ENCODE results near the gene CHFR.
"Not testable (repeated sequence)": the region's sequence is repeated elsewhere in the genome, so short reads cannot be mapped to it uniquely, and the experiment has no call there.

CHFR gene

DNA sequence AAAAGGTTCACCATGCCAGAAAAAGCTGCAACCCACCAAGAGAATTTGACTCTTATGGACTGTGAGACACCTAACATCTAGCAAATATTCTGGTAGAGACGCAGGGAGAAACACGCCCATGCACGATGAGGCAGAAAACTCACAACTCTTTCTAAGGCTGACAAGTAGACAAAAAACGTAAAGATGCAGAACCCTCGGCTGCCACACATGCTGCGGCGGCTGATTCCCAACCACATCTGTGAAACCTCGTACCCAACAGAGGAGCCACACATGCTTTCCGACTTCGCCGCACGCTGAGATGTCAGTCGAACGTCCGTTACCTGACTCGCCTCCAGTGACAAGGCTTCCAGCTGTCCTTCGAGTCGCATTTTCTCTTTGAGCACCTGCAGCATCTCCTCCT, 80.5 kb downstream of the CHFR start:
- no peak for DNase-seq

DNA sequence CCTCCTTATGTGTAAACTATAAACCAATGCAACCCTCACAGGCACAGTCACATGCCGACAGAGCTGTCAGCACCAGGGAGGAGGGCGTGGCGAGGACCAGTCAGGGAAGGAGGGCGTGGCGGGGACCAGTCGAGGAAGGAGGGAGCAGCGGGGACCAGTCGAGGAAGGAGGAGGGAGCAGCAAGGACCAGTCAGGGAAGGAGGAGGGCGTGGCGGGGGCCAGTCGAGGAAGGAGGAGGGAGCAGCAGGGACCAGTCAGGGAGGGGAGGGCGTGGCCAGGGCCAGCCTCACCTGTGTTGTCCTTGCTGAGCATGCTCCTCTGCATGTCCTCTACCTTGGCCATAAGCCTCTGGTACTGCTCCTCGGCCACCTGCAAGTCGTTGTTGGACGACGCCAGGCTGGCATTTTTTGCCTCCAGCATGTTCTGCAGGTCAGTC, 83.0 kb downstream of the CHFR start:
- no peak for DNase-seq

DNA sequence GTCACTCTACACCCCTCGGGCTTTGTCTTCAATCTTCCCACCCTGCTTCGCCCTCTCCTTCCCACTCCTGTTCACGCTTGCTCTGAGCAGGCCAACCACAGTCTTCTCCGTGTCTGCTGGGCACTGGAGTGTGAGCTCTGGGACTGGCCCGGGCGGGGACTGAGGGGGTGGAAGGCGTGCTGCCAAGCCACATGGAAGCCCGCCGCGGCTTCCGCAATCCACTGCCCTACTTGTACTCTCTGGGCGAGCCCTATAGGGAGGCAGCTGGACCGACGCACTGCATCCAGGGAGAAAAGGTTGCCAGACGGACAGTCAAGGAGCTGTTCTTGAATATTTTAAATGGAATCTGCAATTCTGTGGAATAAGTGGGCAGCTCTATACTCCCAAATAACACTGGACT, 83.5 kb downstream of the CHFR start:
- DNase-seq = no peak

DNA sequence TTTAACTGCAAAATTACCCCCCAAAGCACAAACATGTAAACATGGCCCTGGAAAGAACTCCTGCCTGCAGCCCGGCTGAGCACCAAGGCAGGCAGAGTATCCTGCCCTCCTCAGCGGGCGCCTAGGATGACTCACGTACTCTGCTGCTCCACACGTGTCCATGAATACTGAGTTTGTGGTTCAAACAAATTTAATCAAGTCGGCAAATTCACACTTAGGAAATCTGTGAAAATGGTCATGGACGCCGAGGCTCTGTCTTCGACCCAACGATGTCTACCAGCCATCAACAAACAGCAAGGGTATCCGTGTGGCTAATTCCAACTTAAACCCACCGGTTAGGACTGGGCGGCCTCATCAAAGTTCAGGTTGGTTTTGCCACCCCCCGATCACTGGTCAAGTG, 84.3 kb downstream of the CHFR start:
- DNase-seq = no peak

DNA sequence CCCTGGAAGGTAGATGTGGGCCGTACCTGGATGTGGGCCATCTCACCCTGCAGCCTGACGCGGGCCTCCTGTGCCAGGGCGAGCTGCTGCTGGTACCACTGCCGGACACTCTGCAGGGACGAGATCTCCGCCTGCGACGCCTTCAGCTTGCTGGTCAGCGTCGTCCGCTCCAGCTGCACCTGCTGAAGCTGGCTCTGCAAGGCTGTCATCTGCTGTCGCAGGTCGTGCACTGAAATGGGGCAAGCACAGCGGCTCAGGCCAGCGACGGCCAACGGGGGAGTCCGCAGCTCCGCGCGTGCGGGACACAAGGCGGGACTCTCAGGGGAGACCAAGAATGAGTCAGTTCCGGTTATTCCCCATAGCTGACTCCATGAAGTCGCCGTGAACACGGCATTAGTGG, 85.7 kb downstream of the CHFR start:
- DNase-seq = no peak

- DNase-seq = no peak
Measured at GRCh38 chr12:132798836-132799235, 88.6 kb downstream of the CHFR start.

DNA sequence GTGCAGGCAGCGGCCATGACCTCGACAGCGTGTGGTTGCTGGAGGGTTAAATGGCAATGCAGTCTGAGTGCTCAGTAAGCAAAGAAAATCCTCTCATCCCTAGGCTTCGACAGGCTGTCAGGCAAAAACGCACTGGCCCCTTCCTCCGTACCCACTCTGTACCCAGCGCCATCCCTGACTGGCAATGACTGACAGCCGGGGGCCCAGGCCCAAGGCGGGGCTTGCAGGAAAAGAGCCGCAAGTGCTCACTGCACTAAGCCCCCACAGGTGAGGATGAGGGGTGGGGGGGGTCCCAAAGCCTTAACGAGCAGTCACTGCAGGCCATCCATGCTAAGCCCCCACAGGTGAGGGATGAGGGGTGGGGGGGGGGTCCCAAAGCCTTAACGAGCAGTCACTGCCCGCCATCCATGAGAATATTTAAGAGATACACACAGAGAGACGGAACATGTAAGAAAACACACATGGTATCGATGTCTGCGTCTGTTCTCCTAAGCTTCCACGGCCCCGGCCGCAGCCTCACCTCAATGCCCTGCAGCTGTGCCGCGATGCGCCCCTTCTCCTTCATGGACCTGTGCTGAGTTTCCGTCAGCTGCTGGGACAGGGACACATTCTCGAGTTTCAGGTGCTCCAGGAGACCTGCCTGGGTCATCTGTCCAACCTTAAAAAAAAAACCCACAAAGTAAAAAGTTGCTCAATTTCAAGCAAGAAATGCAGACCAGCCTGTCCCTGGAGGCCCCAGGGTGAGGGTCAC, 89.4 kb downstream of the CHFR start:
- DNase-seq = no peak

DNA sequence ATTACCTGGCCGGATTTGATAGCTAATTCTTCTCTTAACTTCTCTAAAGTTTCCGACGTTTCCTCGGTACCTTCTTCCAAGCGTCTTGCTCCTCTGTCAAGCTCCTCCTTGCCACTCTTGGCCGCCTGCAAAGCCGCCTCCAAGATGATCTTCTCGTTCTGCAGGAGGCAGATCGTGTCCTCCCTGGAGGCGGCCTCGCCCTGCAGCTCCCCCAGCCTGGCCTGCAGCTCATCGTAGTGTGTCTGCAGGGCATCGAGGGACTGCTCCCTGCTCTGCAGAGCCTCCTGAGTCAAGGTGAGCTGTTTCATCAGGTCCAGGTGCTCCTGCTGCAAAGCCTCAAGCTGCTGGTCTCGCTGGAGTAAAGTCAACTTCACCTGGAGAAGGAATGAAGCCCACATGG, 91.6 kb downstream of the CHFR start:
- no peak for DNase-seq

DNA sequence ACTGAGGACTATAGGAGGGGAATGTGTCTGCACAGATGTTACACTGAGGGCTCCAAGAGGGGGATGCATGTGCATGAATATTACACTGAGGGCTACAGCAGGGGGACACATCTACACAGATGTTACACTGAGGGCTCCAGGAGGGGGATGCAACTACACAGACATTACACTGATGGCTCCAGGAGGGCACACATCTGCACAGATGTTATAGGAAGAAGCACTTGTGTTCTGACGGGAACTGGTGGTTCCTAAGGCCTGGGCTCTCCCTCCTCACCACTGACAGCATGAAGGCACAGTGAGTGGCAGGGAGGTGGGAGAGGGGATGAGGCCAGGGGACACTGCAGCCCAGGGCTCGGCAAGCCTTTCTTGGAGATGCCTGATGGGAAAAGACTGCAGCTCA, 95.5 kb downstream of the CHFR start:
- not testable (repeated sequence) for DNase-seq

GRCh38 chr12:132789099-132789471, 98.3 kb downstream of the CHFR start:
- no peak for DNase-seq

GRCh38 chr12:132788375-132789098, 98.9 kb downstream of the CHFR start:
- DNase-seq = no peak

DNA sequence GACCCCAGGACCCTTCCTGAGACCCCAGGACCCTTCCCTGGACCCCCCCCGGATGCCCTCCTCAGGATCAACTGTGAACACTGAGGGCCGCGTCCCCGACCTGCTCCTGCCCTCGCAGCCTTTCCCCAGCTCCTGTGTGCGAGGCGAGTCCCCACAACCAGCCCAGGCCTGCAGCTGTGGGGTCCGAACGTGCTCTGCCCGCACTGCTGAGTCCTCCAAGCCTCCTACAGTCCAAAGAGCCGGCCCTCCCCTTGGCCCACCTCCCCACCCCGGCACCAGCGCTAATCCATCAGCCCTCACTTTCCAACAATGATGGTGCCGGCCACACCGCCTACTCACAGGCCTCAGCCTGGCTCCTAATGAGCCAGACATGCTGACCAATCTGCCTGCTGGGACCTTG, 99.5 kb downstream of the CHFR start:
- no peak for DNase-seq

- no peak for DNase-seq
Measured at GRCh38 chr12:132786192-132786591, 101.2 kb downstream of the CHFR start.

DNA sequence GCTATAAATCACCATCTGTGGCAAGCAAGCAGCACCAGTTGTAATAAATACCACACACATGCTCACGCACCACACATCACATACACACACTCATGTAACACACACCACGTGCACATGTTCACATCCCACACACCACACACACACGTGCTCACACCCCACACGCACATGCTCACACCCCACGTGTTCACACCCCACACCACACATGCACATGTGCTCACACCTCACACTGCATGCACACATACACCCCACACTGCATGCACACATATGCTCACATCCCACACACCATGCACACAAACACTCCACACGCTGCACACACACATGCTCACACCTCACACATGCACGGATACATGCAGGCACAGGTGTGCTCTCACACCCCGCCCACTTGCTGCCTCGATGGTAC, 102.8 kb downstream of the CHFR start:
- no peak for DNase-seq

DNA sequence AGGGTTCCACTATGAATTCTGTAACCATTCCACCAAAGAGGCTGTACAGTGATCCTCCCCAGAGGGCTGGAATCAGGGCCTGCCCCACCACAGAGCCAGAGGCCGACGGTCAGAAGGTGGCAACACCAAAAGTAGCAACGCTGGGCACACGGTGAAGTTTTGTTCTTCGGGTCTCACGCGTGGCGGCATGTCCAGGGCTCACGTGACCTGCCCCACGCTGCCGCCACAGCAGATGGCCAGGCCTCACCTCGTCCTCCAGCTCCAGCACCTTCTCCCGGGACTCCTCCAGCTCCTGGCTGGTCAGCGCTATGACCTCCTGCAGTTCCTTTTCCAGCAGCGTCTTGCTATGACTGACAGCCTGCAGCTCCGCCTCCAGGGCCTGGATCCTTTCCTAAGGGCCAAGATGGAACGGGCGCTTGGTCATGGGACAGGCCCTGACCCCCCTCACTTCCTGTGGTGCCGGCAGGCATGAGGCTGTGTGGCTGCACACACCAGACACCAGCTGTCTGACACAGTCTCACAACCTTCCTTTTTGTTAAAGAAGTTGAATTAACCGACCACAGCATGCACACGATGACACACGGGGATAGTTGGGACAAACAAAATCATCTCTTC, 103.4 kb downstream of the CHFR start:
- no peak for DNase-seq

Measured in EL (cell line).